NOMO-1 treated with dmso at 0.1 percent for 144 hours (cell line): Measurements from ENCODE around the gene ARFRP1.

Experiments
- DNase-seq: peaks from one replicate; lab custom pipeline; 2025; ENCODE audit not compliant: unreplicated experiment; lab: John Stamatoyannopoulos, UW

ARFRP1 gene

GRCh38 chr20:63702751-63703470 is 4.9 kb downstream of the ARFRP1 start:
- DNase-seq: no peak

- no peak for DNase-seq
These were observed 5.6 kb downstream of the ARFRP1 start for GRCh38 chr20:63702036-63702665.

- no peak for DNase-seq
These were observed 6.3 kb downstream of the ARFRP1 start for GRCh38 chr20:63701329-63702035.

- no peak for DNase-seq
These were observed 6.8 kb downstream of the ARFRP1 start for GRCh38 chr20:63701051-63701328.

- DNase-seq: no peak
These were observed 7.4 kb downstream of the ARFRP1 start for GRCh38 chr20:63700199-63701050.

- no peak for DNase-seq
These were observed 8.1 kb downstream of the ARFRP1 start for GRCh38 chr20:63699466-63700198.

GRCh38 chr20:63698739-63699465 is 8.9 kb downstream of the ARFRP1 start:
- no peak for DNase-seq

- no peak for DNase-seq
These were observed 9.8 kb downstream of the ARFRP1 start for GRCh38 chr20:63697868-63698545.

GRCh38 chr20:63697357-63697867 is 10.4 kb downstream of the ARFRP1 start:
- DNase-seq: no peak

- DNase-seq: no peak
These were observed 11.0 kb downstream of the ARFRP1 start, which contains the start of gene TNFRSF6B for GRCh38 chr20:63696628-63697356. TSS of gene TNFRSF6B (plus strand) at chr20:63696652. CDS start at chr20:63696768, 116 bp downstream.

- DNase-seq: no peak
These were observed 11.5 kb downstream of the ARFRP1 start for GRCh38 chr20:63696306-63696627.

- DNase-seq: no peak
These were observed 12.1 kb downstream of the ARFRP1 start for GRCh38 chr20:63695424-63696305.

GRCh38 chr20:63694584-63695423 is 13.0 kb downstream of the ARFRP1 start:
- no peak for DNase-seq

- no peak for DNase-seq
These were observed 13.8 kb downstream of the ARFRP1 start for GRCh38 chr20:63693733-63694583.

- no peak for DNase-seq
These were observed 14.6 kb downstream of the ARFRP1 start for GRCh38 chr20:63693083-63693732.
